Stimulated activated naive CD8-positive, alpha-beta T cell treated with anti-CD3 and anti-CD28 coated beads, Interleukin-15, Interleukin-2, amounts not matched to agents 100 ng/mL and 50 ng/mL, for 24 hours (primary cell): ENCODE results near the gene SYT15.
"Not testable (repeated sequence)": the region's sequence is repeated elsewhere in the genome, so short reads cannot be mapped to it uniquely, and the experiment has no call there.

ENCODE experiments used
- H3K27ac Mint-ChIP-seq: one replicate; pipeline ENCODE4 v1.8.0; 2021; ENCODE audit warnings: mild to moderate bottlenecking, mixed read lengths
- H3K27me3 Mint-ChIP-seq: one replicate; pipeline ENCODE4 v1.8.0; 2021; ENCODE audit warnings: mixed read lengths
- H3K36me3 Mint-ChIP-seq: one replicate; pipeline ENCODE4 v1.8.0; 2021; ENCODE audit warnings: low read depth, mixed read lengths
- H3K4me1 Mint-ChIP-seq: one replicate; pipeline ENCODE4 v1.8.0; 2021; ENCODE audit warnings: low read depth, mixed read lengths
- H3K4me3 Mint-ChIP-seq: one replicate; pipeline ENCODE4 v1.8.0; 2021; ENCODE audit warnings: mild to moderate bottlenecking, mixed read lengths
- H3K9me3 Mint-ChIP-seq: one replicate; pipeline ENCODE4 v1.8.0; 2021; ENCODE audit warnings: mixed read lengths

The SYT15 gene

GRCh38 chr10:46559231-46559671 lies 19.7 kb upstream of the SYT15 start:
- Mint-ChIP-seq H3K36me3 (no peaks in the 10 kb centered on the region), H3K4me1 (peaks cover 3% of the 10 kb centered on the region), H3K9me3 (no peaks in the 10 kb centered on the region), H3K4me3 (no peak overlapping the region), H3K27me3 (peaks cover 7% of the 10 kb centered on the region), H3K27ac (no peak overlapping the region)

- Mint-ChIP-seq H3K9me3 (no peaks in the 10 kb centered on the region), H3K27ac (no peak overlapping the region), H3K4me1 (peaks cover 3% of the 10 kb centered on the region), H3K36me3 (no peaks in the 10 kb centered on the region), H3K4me3 (no peak overlapping the region), H3K27me3 (peaks cover 7% of the 10 kb centered on the region)
These were observed 18.5 kb upstream of the SYT15 start for GRCh38 chr10:46560381-46560780.

DNA sequence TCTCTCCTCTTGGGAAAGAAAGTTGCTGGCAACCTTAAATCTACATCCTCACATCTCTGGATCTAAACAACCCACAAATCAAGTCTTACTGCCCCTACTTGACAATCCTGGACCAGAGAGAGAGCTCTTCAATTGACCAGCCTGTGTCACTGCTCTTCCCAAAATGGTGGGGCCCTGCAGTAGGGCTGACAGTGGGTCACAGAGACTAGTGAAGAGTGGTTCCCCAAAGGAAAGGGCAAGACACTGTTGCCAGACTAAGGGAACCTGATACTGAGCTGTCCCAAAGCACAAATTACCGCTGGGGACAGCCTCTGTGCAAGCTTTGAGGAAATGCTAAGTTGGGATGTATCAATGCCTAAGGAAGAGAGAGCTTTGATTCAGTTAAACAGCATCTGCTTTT lies 18.0 kb upstream of the SYT15 start:
- H3K4me3 Mint-ChIP-seq = no peak overlapping the region
- peaks cover 3% of the 10 kb centered on the region for H3K27me3 Mint-ChIP-seq
- no peaks in the 10 kb centered on the region for H3K9me3 Mint-ChIP-seq
- H3K36me3 Mint-ChIP-seq = no peaks in the 10 kb centered on the region
- H3K27ac Mint-ChIP-seq = no peak overlapping the region
- H3K4me1 Mint-ChIP-seq = peaks cover 3% of the 10 kb centered on the region

DNA sequence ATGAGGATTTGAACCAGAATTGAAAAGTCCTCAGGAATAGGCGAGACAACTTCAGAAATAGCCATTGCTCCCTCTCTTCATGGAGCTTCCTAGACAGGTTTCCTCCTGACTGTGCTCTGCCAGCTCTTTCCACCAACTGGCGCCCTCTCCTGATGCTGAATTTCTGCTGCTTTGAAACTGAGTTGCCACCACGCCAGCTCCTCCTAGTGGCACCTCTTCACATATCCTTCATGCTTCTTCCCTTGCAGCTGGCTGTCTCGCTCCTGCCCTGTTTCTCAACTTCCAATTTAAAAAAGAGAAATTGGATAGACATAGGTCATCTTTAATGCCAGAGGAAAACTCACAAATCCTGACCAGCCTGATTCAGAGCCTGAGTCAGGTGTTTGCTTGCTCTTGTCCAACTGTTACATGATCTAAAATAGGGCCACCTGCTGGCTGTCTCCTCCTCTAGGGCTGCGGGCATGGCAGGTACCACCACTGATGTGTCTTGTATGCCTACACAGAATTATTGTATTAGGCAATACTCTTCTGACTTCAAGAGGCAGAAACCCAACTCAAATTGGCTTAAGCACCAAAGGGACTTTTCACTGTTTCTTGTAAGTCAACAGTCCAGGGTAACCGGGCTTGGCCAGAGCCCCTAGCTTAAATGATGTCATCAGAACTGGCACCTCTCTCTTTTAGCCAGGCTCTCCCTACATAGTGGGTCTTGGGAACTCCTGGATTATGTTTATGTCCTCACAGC lies 13.2 kb upstream of the SYT15 start:
- H3K4me3 Mint-ChIP-seq, H3K27me3 Mint-ChIP-seq, H3K36me3 Mint-ChIP-seq, H3K9me3 Mint-ChIP-seq, H3K27ac Mint-ChIP-seq, H3K4me1 Mint-ChIP-seq: not testable (repeated sequence)

- not testable (repeated sequence) for H3K9me3 Mint-ChIP-seq, H3K27me3 Mint-ChIP-seq, H3K27ac Mint-ChIP-seq, H3K4me1 Mint-ChIP-seq, H3K4me3 Mint-ChIP-seq, H3K36me3 Mint-ChIP-seq
These were observed 11.8 kb upstream of the SYT15 start for GRCh38 chr10:46567151-46567550.

GRCh38 chr10:46570655-46571054 lies 8.3 kb upstream of the SYT15 start:
- not testable (repeated sequence) for H3K36me3 Mint-ChIP-seq, H3K4me1 Mint-ChIP-seq, H3K4me3 Mint-ChIP-seq, H3K9me3 Mint-ChIP-seq, H3K27ac Mint-ChIP-seq, H3K27me3 Mint-ChIP-seq

GRCh38 chr10:46572765-46573164 lies 6.2 kb upstream of the SYT15 start:
- H3K36me3 Mint-ChIP-seq, H3K4me1 Mint-ChIP-seq, H3K27ac Mint-ChIP-seq, H3K27me3 Mint-ChIP-seq, H3K4me3 Mint-ChIP-seq, H3K9me3 Mint-ChIP-seq: not testable (repeated sequence)

DNA sequence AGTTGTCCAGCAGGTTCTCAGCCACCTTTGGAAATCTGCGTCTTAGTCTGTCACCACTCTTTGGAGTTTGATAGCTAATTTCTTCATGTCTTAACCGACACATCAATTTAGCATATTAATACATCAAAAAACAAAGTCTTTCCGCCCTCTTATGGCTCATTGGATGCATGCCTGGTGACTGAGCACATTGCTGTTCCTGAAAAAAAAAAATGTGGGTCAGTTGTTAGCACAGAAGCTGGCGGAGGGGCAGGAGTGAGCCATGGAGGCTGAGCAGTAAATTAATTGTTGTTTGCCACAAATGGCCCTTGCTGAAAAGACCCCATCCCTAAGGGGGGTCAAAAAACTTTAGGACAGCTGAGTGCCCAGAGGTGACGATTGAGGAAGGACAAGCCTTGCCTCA lies 5.6 kb upstream of the SYT15 start:
- H3K4me3 Mint-ChIP-seq, H3K27ac Mint-ChIP-seq, H3K9me3 Mint-ChIP-seq, H3K36me3 Mint-ChIP-seq, H3K4me1 Mint-ChIP-seq, H3K27me3 Mint-ChIP-seq: not testable (repeated sequence)

GRCh38 chr10:46573884-46574283 lies 5.0 kb upstream of the SYT15 start:
- not testable (repeated sequence) for H3K9me3 Mint-ChIP-seq, H3K4me3 Mint-ChIP-seq, H3K27ac Mint-ChIP-seq, H3K27me3 Mint-ChIP-seq, H3K4me1 Mint-ChIP-seq, H3K36me3 Mint-ChIP-seq

DNA sequence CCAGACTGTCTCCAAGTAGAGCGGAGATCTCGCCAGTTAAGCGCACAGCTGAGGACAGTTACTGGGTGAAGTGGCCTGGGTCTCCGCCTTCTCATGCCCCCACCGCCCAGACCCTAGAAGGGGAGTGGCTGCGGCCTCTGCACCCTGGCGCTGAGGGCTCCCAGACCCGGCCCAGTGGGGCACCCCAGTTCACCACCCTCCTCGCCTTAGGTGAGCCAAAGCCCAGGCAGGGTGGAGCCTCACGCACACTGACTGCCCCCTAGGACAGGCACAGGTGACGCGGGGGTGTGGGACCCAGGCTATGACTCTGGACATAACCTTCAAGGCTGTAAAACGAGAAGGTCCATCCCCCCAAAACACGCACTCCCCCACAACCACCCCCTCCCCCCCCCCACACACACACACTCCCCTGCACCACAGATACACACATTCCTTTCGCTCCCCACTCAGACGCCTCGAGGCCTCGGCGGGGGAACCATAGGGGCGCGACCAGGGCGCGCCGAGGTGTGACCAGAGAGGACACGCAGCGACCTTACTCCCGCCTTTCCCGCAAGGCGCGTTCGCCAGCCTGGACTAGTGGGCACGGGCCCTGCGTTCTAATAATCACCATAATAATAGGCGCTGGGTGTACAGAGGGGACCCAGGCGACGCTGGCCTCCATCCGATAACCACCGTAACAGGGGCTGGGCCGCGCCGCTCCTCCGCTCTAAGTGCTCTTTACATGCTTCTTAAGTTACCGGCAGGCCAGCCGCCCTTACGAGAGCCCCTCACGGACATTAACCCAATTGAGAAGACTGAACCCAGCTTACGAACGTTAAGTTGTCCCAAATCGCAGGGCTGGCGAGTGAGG lies 1.1 kb upstream of the SYT15 start:
- H3K9me3 Mint-ChIP-seq, H3K27ac Mint-ChIP-seq, H3K36me3 Mint-ChIP-seq, H3K4me1 Mint-ChIP-seq, H3K27me3 Mint-ChIP-seq, H3K4me3 Mint-ChIP-seq: not testable (repeated sequence)

- H3K27ac Mint-ChIP-seq, H3K36me3 Mint-ChIP-seq, H3K9me3 Mint-ChIP-seq, H3K4me1 Mint-ChIP-seq, H3K4me3 Mint-ChIP-seq, H3K27me3 Mint-ChIP-seq: not testable (repeated sequence)
These were observed 450 bp downstream of the SYT15 start for GRCh38 chr10:46579378-46579777.

DNA sequence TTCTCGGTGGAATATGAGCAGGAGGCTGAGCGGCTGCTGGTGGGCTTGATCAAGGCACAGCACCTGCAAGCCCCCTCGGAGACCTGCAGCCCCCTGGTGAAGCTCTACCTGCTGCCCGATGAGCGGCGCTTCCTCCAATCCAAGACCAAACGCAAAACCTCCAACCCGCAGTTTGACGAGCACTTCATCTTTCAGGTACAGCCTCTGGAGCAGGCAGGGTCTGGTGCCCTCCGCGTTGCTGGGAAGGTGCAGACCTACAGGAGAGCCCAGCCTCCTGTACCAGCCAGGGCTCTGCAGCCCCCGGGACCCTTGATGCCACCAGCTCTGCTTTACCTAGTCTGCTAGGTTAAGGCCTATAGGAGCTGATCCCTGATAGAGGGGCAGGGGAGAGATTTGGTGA lies 3.1 kb downstream of the SYT15 start:
- not testable (repeated sequence) for H3K36me3 Mint-ChIP-seq, H3K27ac Mint-ChIP-seq, H3K9me3 Mint-ChIP-seq, H3K4me3 Mint-ChIP-seq, H3K27me3 Mint-ChIP-seq, H3K4me1 Mint-ChIP-seq

GRCh38 chr10:46582568-46582967 lies 3.6 kb downstream of the SYT15 start:
- H3K4me3 Mint-ChIP-seq, H3K4me1 Mint-ChIP-seq, H3K27me3 Mint-ChIP-seq, H3K36me3 Mint-ChIP-seq, H3K9me3 Mint-ChIP-seq, H3K27ac Mint-ChIP-seq: not testable (repeated sequence)

- not testable (repeated sequence) for H3K27me3 Mint-ChIP-seq, H3K4me1 Mint-ChIP-seq, H3K27ac Mint-ChIP-seq, H3K9me3 Mint-ChIP-seq, H3K36me3 Mint-ChIP-seq, H3K4me3 Mint-ChIP-seq
These were observed 5.3 kb downstream of the SYT15 start for GRCh38 chr10:46584196-46584595.

GRCh38 chr10:46585246-46585645 lies 6.3 kb downstream of the SYT15 start:
- not testable (repeated sequence) for H3K9me3 Mint-ChIP-seq, H3K27ac Mint-ChIP-seq, H3K4me1 Mint-ChIP-seq, H3K4me3 Mint-ChIP-seq, H3K27me3 Mint-ChIP-seq, H3K36me3 Mint-ChIP-seq

- not testable (repeated sequence) for H3K27me3 Mint-ChIP-seq, H3K4me3 Mint-ChIP-seq, H3K27ac Mint-ChIP-seq, H3K36me3 Mint-ChIP-seq, H3K4me1 Mint-ChIP-seq, H3K9me3 Mint-ChIP-seq
These were observed 8.6 kb downstream of the SYT15 start for GRCh38 chr10:46587546-46587945.
